Activated CD4-positive, alpha-beta memory T cell treated with anti-CD3 and anti-CD28 coated beads for 36 hours (primary cell): ENCODE measurements around the gene RET. TPM values are rescaled to one million over a fixed set of nuclear protein-coding genes. Genes with fewer than 3 reads are reported as not detected.
"Not testable (repeated sequence)": the region's sequence is repeated elsewhere in the genome, so short reads cannot be mapped to it uniquely, and the experiment has no call there.

Experiments used
- CTCF ChIA-PET: fragments of 350-600 bp; sonication (Branson Sonifier 250); formaldehyde crosslinking; loops from one replicate; lab custom pipeline; 2021; ENCODE audit warnings: antibody characterized with exemption, inconsistent platforms; lab: Charles Lee
- POLR2A ChIA-PET: fragments of 350-600 bp; sonication (Branson Sonifier 250); formaldehyde crosslinking; loops from one replicate; lab custom pipeline; 2021; ENCODE audit warnings: antibody characterized with exemption; lab: Charles Lee
- DNase-seq: peaks from one replicate; pipeline ENCODE4 v3.0.0-alpha.2; 2020
- H3K27ac Mint-ChIP-seq: one replicate; pipeline ENCODE4 v1.8.0; 2021; ENCODE audit warnings: mixed read lengths
- H3K27me3 Mint-ChIP-seq: one replicate; pipeline ENCODE4 v1.8.0; 2021; ENCODE audit warnings: mixed read lengths
- H3K36me3 Mint-ChIP-seq: one replicate; pipeline ENCODE4 v1.8.0; 2021; ENCODE audit warnings: mixed read lengths
- H3K4me1 Mint-ChIP-seq: one replicate; pipeline ENCODE4 v1.8.0; 2021; ENCODE audit warnings: low read depth, mixed read lengths
- H3K4me3 Mint-ChIP-seq: one replicate; pipeline ENCODE4 v1.8.0; 2021; ENCODE audit warnings: mild to moderate bottlenecking, mixed read lengths
- H3K9me3 Mint-ChIP-seq: one replicate; pipeline ENCODE4 v1.8.0; 2021; ENCODE audit warnings: mixed read lengths
- intact Hi-C: fragments of 100-400 bp; cut with micrococcal nuclease; formaldehyde crosslinking; loops from one replicate; pipeline ENCODE4 v1.15.1; 2023
- total RNA-seq, 2 experiments: library from RNA; stranded (reverse); gene quantifications; one replicate each; pipeline ENCODE4 v1.2.3, GENCODE V29; 2021

The RET gene
- total RNA-seq, 2 experiments from 2014 or later: 0.07 to 0.17 TPM

- POLR2A ChIA-PET: interaction anchor here (0.6 to 4.7 kb wide), 13 partner anchors 9 to 356 kb away, joined by 3 to 58 read pairs (median 3); partner anchors contain the start of gene BMS1
- Mint-ChIP-seq H3K27ac (peak overlapping the region; percentile 100), H3K4me3 (peak overlapping the region; percentile 100), H3K4me1 (peaks cover 54% of the 10 kb centered on the region), H3K9me3 (no peaks in the 10 kb centered on the region), H3K27me3 (no peaks in the 10 kb centered on the region), H3K36me3 (peaks cover 23% of the 10 kb centered on the region)
- intact Hi-C loops: loop anchor here (2.0 to 5.0 kb wide), 4 partner anchors 258 to 586 kb away; partner anchors contain the start of genes BMS1 and HNRNPF
- peak; percentile 81 for DNase-seq
- CTCF ChIA-PET: interaction anchor here (0.9 to 3.2 kb wide), 12 partner anchors 9 to 262 kb away, joined by 3 to 15 read pairs (median 5); no protein-coding TSS in a partner anchor
These were observed 61.9 kb downstream of the RET start for GRCh38 chr10:43138757-43139241.

DNA sequence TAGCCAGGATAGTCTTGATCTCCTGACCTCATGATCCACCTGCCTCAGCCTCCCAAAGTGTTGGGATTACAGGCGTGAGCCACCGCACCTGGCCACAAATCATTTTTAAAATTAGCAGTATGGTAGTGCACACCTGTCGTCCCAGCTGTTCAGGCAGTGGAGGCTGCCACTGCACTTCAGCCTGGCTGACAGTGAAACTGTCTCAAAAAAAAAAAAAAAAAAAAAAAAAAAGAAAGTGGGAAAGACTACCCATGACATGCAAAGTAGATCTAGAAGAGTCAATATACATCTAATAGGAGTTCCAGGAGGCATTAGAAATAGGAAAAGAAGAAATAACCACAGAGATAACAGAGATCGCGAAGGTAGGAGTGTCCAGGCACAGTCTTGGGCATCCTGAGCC is 64.6 kb downstream of the RET start:
- intact Hi-C loops: loop anchor here (2.0 to 5.0 kb wide), 4 partner anchors 156 to 456 kb away; no protein-coding TSS in a partner anchor
- Mint-ChIP-seq H3K27ac (peak overlapping the region; percentile 42), H3K4me3 (no peak overlapping the region), H3K36me3 (peaks cover 20% of the 10 kb centered on the region), H3K9me3 (no peaks in the 10 kb centered on the region), H3K27me3 (no peaks in the 10 kb centered on the region), H3K4me1 (peaks cover 68% of the 10 kb centered on the region)
- ChIA-PET POLR2A (interaction anchor here (3.6 to 4.7 kb wide), 2 partner anchors 19 to 21 kb away, joined by 26 to 58 read pairs; no protein-coding TSS in a partner anchor), CTCF (interaction anchor here (0.6 to 0.9 kb wide), 3 partner anchors 19 to 61 kb away, joined by 3 read pairs; no protein-coding TSS in a partner anchor)
- no peak for DNase-seq

- peaks cover 18% of the 10 kb centered on the region for H3K36me3 Mint-ChIP-seq
- POLR2A ChIA-PET: no interaction called here
- H3K9me3 Mint-ChIP-seq: peaks cover 8% of the 10 kb centered on the region
These were observed 68.4 kb downstream of the RET start for GRCh38 chr10:43145311-43145710.

GRCh38 chr10:43145936-43146335 is 69.1 kb downstream of the RET start:
- H3K9me3 Mint-ChIP-seq, POLR2A ChIA-PET, H3K4me3 Mint-ChIP-seq, H3K27ac Mint-ChIP-seq, intact Hi-C loops, H3K27me3 Mint-ChIP-seq, CTCF ChIA-PET, DNase-seq: not testable (repeated sequence)
- Mint-ChIP-seq H3K36me3 (peaks cover 14% of the 10 kb centered on the region), H3K4me1 (peaks cover 69% of the 10 kb centered on the region)

More at GRCh38 chr10:43145311-43145710, 68.4 kb downstream of the RET start:
- CTCF ChIA-PET: no interaction called here
- H3K4me1 Mint-ChIP-seq: peaks cover 69% of the 10 kb centered on the region
- no peaks in the 10 kb centered on the region for H3K27me3 Mint-ChIP-seq
- no peak for DNase-seq
- H3K27ac Mint-ChIP-seq: no peak overlapping the region
- H3K4me3 Mint-ChIP-seq: no peak overlapping the region
- intact Hi-C loops: no loop called here

GRCh38 chr10:43151371-43151770 is 74.5 kb downstream of the RET start:
- CTCF ChIA-PET: interaction anchor here (1.7 kb wide), 1 partner anchor 20 kb away, joined by 5 read pairs; no protein-coding TSS in a partner anchor
- Mint-ChIP-seq H3K4me3 (no peak overlapping the region), H3K9me3 (peaks cover 8% of the 10 kb centered on the region), H3K4me1 (peaks cover 59% of the 10 kb centered on the region), H3K27me3 (no peaks in the 10 kb centered on the region), H3K27ac (no peak overlapping the region), H3K36me3 (peaks cover 14% of the 10 kb centered on the region)
- DNase-seq: no peak
- intact Hi-C loops: no loop called here
- POLR2A ChIA-PET: no interaction called here

GRCh38 chr10:43153901-43154300 is 77.0 kb downstream of the RET start:
- DNase-seq: no peak
- Mint-ChIP-seq H3K4me3 (no peak overlapping the region), H3K4me1 (peaks cover 57% of the 10 kb centered on the region), H3K9me3 (peaks cover 1% of the 10 kb centered on the region), H3K36me3 (peaks cover 14% of the 10 kb centered on the region), H3K27ac (no peak overlapping the region), H3K27me3 (no peaks in the 10 kb centered on the region)
- POLR2A ChIA-PET: no interaction called here
- intact Hi-C loops: no loop called here
- CTCF ChIA-PET: no interaction called here

DNA sequence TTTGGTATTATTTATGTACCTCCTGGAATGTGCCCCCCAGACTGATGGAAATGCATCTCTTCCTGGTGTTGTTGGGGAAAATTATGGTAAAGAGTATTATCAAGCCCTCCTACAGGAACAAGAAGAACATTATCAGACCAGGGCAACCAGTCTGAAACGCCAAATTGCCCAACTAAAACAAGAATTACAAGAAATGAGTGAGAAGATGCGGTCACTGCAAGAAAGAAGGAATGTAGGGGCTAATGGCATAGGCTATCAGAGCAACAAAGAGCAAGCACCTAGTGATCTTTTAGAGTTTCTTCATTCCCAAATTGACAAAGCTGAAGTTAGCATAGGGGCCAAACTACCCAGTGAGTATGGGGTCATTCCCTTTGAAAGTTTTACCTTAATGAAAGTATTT is 78.4 kb downstream of the RET start:
- Mint-ChIP-seq H3K9me3 (no peaks in the 10 kb centered on the region), H3K27ac (no peak overlapping the region), H3K36me3 (peaks cover 9% of the 10 kb centered on the region), H3K4me1 (peaks cover 61% of the 10 kb centered on the region), H3K4me3 (no peak overlapping the region), H3K27me3 (no peaks in the 10 kb centered on the region)
- intact Hi-C loops: no loop called here
- DNase-seq: no peak
- ChIA-PET CTCF (interaction anchor here (0.6 to 1.7 kb wide), 2 partner anchors 13 to 47 kb away, joined by 3 to 4 read pairs; no protein-coding TSS in a partner anchor), POLR2A (no interaction called here)

GRCh38 chr10:43155741-43156140 is 78.9 kb downstream of the RET start:
- peaks cover 59% of the 10 kb centered on the region for H3K4me1 Mint-ChIP-seq
- POLR2A ChIA-PET: no interaction called here
- no peaks in the 10 kb centered on the region for H3K9me3 Mint-ChIP-seq
- H3K4me3 Mint-ChIP-seq: no peak overlapping the region
- CTCF ChIA-PET: interaction anchor here (0.6 to 1.7 kb wide), 2 partner anchors 13 to 46 kb away, joined by 3 to 4 read pairs; no protein-coding TSS in a partner anchor
- no peak for DNase-seq
- H3K27me3 Mint-ChIP-seq: no peaks in the 10 kb centered on the region
- peaks cover 7% of the 10 kb centered on the region for H3K36me3 Mint-ChIP-seq
- intact Hi-C loops: no loop called here
- H3K27ac Mint-ChIP-seq: no peak overlapping the region

GRCh38 chr10:43156590-43157341 is 79.9 kb downstream of the RET start:
- Mint-ChIP-seq H3K27me3 (no peaks in the 10 kb centered on the region), H3K9me3 (no peaks in the 10 kb centered on the region), H3K36me3 (peaks cover 14% of the 10 kb centered on the region), H3K4me3 (no peak overlapping the region), H3K4me1 (peaks cover 60% of the 10 kb centered on the region), H3K27ac (no peak overlapping the region)
- POLR2A ChIA-PET: no interaction called here
- CTCF ChIA-PET: interaction anchor here (1.7 kb wide), 1 partner anchor 45 kb away, joined by 3 read pairs; no protein-coding TSS in a partner anchor
- DNase-seq: no peak
- intact Hi-C loops: no loop called here

DNA sequence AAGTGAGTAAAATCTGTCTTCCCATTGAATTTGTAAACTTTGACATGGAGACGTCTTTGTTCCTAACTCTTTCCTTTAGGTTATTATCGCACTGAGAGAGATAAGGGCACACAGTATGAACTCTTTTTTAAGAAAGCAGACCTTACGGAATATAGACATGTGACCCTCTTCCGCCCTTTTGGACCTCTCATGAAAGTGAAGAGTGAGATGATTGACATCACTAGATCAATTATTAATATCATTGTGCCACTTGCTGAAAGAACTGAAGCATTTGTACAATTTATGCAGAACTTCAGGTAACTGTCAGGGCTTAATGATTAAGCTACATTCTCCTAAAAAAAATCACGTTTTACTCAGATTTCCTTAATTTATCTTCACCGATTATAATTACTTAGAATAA is 81.8 kb downstream of the RET start:
- H3K4me3 Mint-ChIP-seq: no peak overlapping the region
- H3K9me3 Mint-ChIP-seq: no peaks in the 10 kb centered on the region
- H3K4me1 Mint-ChIP-seq: peaks cover 66% of the 10 kb centered on the region
- ChIA-PET POLR2A (no interaction called here), CTCF (interaction anchor here (1.8 to 2.2 kb wide), 2 partner anchors 20 to 43 kb away, joined by 4 to 8 read pairs; partner anchors contain the start of gene CSGALNACT2)
- H3K36me3 Mint-ChIP-seq: peaks cover 27% of the 10 kb centered on the region
- no peak for DNase-seq
- H3K27me3 Mint-ChIP-seq: no peaks in the 10 kb centered on the region
- no peak overlapping the region for H3K27ac Mint-ChIP-seq
- intact Hi-C loops: no loop called here

GRCh38 chr10:43160046-43160920 is 83.4 kb downstream of the RET start:
- H3K36me3 Mint-ChIP-seq: peaks cover 32% of the 10 kb centered on the region
- CTCF ChIA-PET: interaction anchor here (1.3 to 2.2 kb wide), 4 partner anchors 12 to 41 kb away, joined by 3 to 8 read pairs (median 4); partner anchors contain the start of gene CSGALNACT2
- H3K4me1 Mint-ChIP-seq: peaks cover 60% of the 10 kb centered on the region
- peak overlapping the region; percentile 20 for H3K4me3 Mint-ChIP-seq
- peak overlapping the region; percentile 89 for H3K27ac Mint-ChIP-seq
- POLR2A ChIA-PET: interaction anchor here (1.2 to 2.5 kb wide), 4 partner anchors 21 to 42 kb away, joined by 3 to 26 read pairs (median 5); partner anchors contain the start of gene CSGALNACT2
- peak; percentile 66 for DNase-seq
- intact Hi-C loops: loop anchor here (1.0 kb wide), 3 partner anchors 20 to 359 kb away; no protein-coding TSS in a partner anchor
- no peaks in the 10 kb centered on the region for H3K27me3 Mint-ChIP-seq
- H3K9me3 Mint-ChIP-seq: no peaks in the 10 kb centered on the region
